Loucy (cell line): ENCODE data around the gene ERICH6.

Experiments used
- H2AFZ ChIP-seq: fragments of 200-600 bp; sonication (generic); 2 replicates; pipeline ENCODE4 v1.6.0; 2016; ENCODE audit warnings: antibody characterized with exemption, mild to moderate bottlenecking, low read length, moderate library complexity
- H3F3A ChIP-seq: fragments of 200-600 bp; 2 replicates; pipeline ENCODE4 v1.6.0; 2016; ENCODE audit warnings: antibody characterized with exemption, low read depth, mild to moderate bottlenecking
- H3K27me3 ChIP-seq: fragments of 200-600 bp; sonication (generic); 2 replicates; pipeline ENCODE4 v1.6.1; 2014; ENCODE audit warnings: low read length, mild to moderate bottlenecking; ENCODE audit not compliant: insufficient read depth, poor library complexity, severe bottlenecking
- H3K36me3 ChIP-seq: fragments of 200-600 bp; sonication (generic); 2 replicates; pipeline ENCODE4 v1.6.1; 2016; ENCODE audit warnings: low read length; ENCODE audit not compliant: insufficient read depth
- H3K4me1 ChIP-seq: fragments of 200-600 bp; sonication (generic); 2 replicates; pipeline ENCODE4 v1.5.1; 2014; ENCODE audit warnings: low read length, mild to moderate bottlenecking; ENCODE audit not compliant: insufficient read depth, poor library complexity, severe bottlenecking
- H3K4me2 ChIP-seq: fragments of 200-600 bp; sonication (generic); 2 replicates; pipeline ENCODE4 v1.6.0; 2014; ENCODE audit warnings: antibody characterized with exemption, low read length, low read depth, mild to moderate bottlenecking; ENCODE audit not compliant: poor library complexity, severe bottlenecking
- H3K4me3 ChIP-seq: fragments of 200-600 bp; sonication (generic); 2 replicates; pipeline ENCODE4 v1.5.1; 2014; ENCODE audit warnings: low read length, mild to moderate bottlenecking, mixed read lengths; ENCODE audit not compliant: poor library complexity, severe bottlenecking
- H3K79me2 ChIP-seq: fragments of 200-600 bp; sonication (generic); 2 replicates; pipeline ENCODE4 v1.6.1; 2014; ENCODE audit warnings: low read length; ENCODE audit not compliant: insufficient read depth
- H3K9ac ChIP-seq: fragments of 200-600 bp; sonication (generic); 2 replicates; pipeline ENCODE4 v1.6.0; 2014; ENCODE audit warnings: mild to moderate bottlenecking, low read depth, low read length, moderate library complexity; ENCODE audit not compliant: poor library complexity, severe bottlenecking
- H3K9me2 ChIP-seq: fragments of 200-600 bp; sonication (generic); replicated peaks from 2 replicates; pipeline ENCODE4 v1.6.1; 2016; ENCODE audit warnings: low read depth, low read length, mixed read lengths
- H3K9me3 ChIP-seq: fragments of 200-600 bp; sonication (generic); 2 replicates; pipeline ENCODE4 v1.6.1; 2014; ENCODE audit warnings: mild to moderate bottlenecking, antibody characterized with exemption, low read length, low read depth; ENCODE audit not compliant: insufficient read depth
- H4K20me1 ChIP-seq: fragments of 200-600 bp; sonication (generic); 2 replicates; pipeline ENCODE4 v1.6.0; 2014; ENCODE audit warnings: antibody characterized with exemption, low read length, mild to moderate bottlenecking; ENCODE audit not compliant: insufficient read depth, poor library complexity, severe bottlenecking
- CTCF ChIP-seq: fragments of 200-600 bp; sonication (generic); conservative IDR thresholded peaks from 2 replicates; pipeline ENCODE4 v1.5.1; 2014; ENCODE audit warnings: mild to moderate bottlenecking, antibody characterized with exemption, low read length
- EZH2phosphoT487 ChIP-seq: fragments of 200-600 bp; IDR thresholded peaks from 2 replicates; pipeline ENCODE4 v1.6.1; 2018; ENCODE audit warnings: antibody characterized with exemption, mild to moderate bottlenecking, moderate library complexity, borderline replicate concordance

The ERICH6 gene

DNA sequence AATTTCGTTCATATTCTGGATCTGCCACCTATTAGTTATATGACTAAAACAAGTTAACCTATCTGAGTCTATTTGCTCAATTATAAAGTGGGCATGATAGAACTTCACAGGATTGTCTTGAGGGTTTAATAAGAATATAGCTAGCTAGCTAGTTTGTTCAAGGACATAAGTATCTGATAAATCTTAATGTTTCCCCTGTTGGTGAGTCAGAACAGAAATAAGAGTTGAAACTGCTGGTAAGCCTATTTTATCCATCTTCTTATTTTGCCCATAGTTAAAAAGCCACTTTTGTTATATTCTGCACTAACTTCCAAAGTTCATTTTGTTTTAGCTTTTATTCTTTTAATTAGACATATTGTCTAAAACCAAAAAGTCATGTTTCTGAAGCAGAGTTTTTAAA, 91.2 kb downstream of the ERICH6 start:
- Histone ChIP-seq H3K4me3 (no peak overlapping the region), H3K4me2 (no peak overlapping the region), H4K20me1 (peaks cover 58% of the 10 kb centered on the region), H3K4me1 (peaks cover 41% of the 10 kb centered on the region), H3K9me3 (no peaks in the 10 kb centered on the region), H2AFZ (no peak overlapping the region), H3K27me3 (no peaks in the 10 kb centered on the region), H3K36me3 (peaks cover 26% of the 10 kb centered on the region), H3K9me2 (no peaks in the 10 kb centered on the region), H3F3A (0 out of 2 replicates have a peak, but pooled peaks cover 5% of the 10 kb centered on the region), H3K79me2 (peaks cover 80% of the 10 kb centered on the region), H3K9ac (no peak overlapping the region)
- TF ChIP-seq CTCF, result no peak
- no peak for TF ChIP-seq EZH2phosphoT487

DNA sequence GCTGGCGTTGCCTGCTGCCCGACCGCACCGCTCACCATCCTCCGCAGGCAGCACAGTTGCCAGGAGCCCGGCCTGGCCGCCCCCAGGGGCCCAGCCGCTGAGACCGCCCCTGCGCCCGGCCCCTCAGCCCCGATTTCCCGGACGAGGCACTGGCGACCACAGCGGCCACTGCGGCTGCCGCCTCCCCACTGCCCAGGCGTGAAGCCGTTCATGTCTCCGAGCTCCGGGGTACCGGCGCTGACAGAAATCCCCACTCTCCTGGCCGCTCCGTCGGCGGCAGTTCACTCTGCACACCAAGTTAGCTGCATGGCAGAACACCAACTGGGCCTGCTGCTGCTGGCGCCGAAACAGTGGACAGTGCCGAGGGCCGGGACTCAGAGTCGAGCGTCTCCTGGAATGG, 92.1 kb downstream of the ERICH6 start:
- Histone ChIP-seq H3K4me1 (peaks cover 49% of the 10 kb centered on the region), H3K4me2 (no peak overlapping the region)

GRCh38 chr3:150610785-150611184, 92.9 kb downstream of the ERICH6 start:
- no peak overlapping the region for H2AFZ ChIP-seq
- peaks cover 26% of the 10 kb centered on the region for H3K36me3 ChIP-seq
- H4K20me1 ChIP-seq, result peaks cover 75% of the 10 kb centered on the region
- peak overlapping the region; percentile 55 for H3K9ac ChIP-seq
- peak overlapping the region; percentile 93 for H3K4me2 ChIP-seq
- H3K9me2 ChIP-seq, result no peaks in the 10 kb centered on the region
- no peaks in the 10 kb centered on the region for H3K9me3 ChIP-seq
- peaks cover 58% of the 10 kb centered on the region for H3K4me1 ChIP-seq
- peak overlapping the region; percentile 73 for H3K4me3 ChIP-seq
- TF ChIP-seq CTCF (no peak), EZH2phosphoT487 (no peak)
- H3K79me2 ChIP-seq, result peaks cover 86% of the 10 kb centered on the region
- 0 out of 2 replicates have a peak, but pooled peaks cover 5% of the 10 kb centered on the region for H3F3A ChIP-seq
- no peaks in the 10 kb centered on the region for H3K27me3 ChIP-seq

More for the DNA sequence above, 92.1 kb downstream of the ERICH6 start:
- no peak overlapping the region for H3K9ac ChIP-seq
- no peaks in the 10 kb centered on the region for H3K9me3 ChIP-seq
- no peak overlapping the region for H2AFZ ChIP-seq
- no peak overlapping the region for H3K4me3 ChIP-seq
- H3K9me2 ChIP-seq, result no peaks in the 10 kb centered on the region
- H3F3A ChIP-seq, result 0 out of 2 replicates have a peak, but pooled peaks cover 5% of the 10 kb centered on the region
- no peak for TF ChIP-seq EZH2phosphoT487
- TF ChIP-seq CTCF, result no peak
- peaks cover 66% of the 10 kb centered on the region for H4K20me1 ChIP-seq
- peaks cover 80% of the 10 kb centered on the region for H3K79me2 ChIP-seq
- H3K36me3 ChIP-seq, result peaks cover 26% of the 10 kb centered on the region
- no peaks in the 10 kb centered on the region for H3K27me3 ChIP-seq
